Neural cell (in vitro differentiated cells): ENCODE results near the gene TUBD1. TPM values are rescaled to one million over a fixed set of nuclear protein-coding genes. Genes with fewer than 3 reads are reported as not detected.
"Not testable (repeated sequence)": the region's sequence is repeated elsewhere in the genome, so short reads cannot be mapped to it uniquely, and the experiment has no call there.

Source experiments
- H2AFZ ChIP-seq: fragments of 200-600, 300-800 bp; sonication (generic), shearing (Covaris generic); 2 replicates; pipeline ENCODE4 v1.6.0; 2014; ENCODE audit warnings: low read depth, mild to moderate bottlenecking, antibody characterized with exemption, low read length, moderate library complexity
- H3F3A ChIP-seq: fragments of 200-600 bp; shearing (Covaris generic); 2 replicates; pipeline ENCODE4 v1.6.1; 2016; ENCODE audit warnings: mild to moderate bottlenecking, moderate library complexity, mixed read lengths, antibody characterized with exemption, low read length; ENCODE audit not compliant: insufficient read depth, poor library complexity, severe bottlenecking
- H3K27ac ChIP-seq: fragments of 200-600, 300-800 bp; sonication (generic), shearing (Covaris generic); 2 replicates; pipeline ENCODE4 v1.5.1; 2014; ENCODE audit warnings: mild to moderate bottlenecking, low read length, moderate library complexity
- H3K27me3 ChIP-seq: fragments of 300-800, 200-600 bp; sonication (generic), shearing (Covaris generic); 2 replicates; pipeline ENCODE4 v1.6.0; 2014; ENCODE audit warnings: mild to moderate bottlenecking, low read depth, low read length, moderate library complexity; ENCODE audit not compliant: insufficient read depth
- H3K36me3 ChIP-seq: fragments of 300-800, 200-600 bp; sonication (generic), shearing (Covaris generic); 2 replicates; pipeline ENCODE4 v1.5.1; 2014; ENCODE audit warnings: mild to moderate bottlenecking, antibody characterized with exemption, low read length, moderate library complexity; ENCODE audit not compliant: insufficient read depth
- H3K4me2 ChIP-seq: fragments of 300-800, 200-600 bp; sonication (generic), shearing (Covaris generic); 2 replicates; pipeline ENCODE4 v1.6.0; 2014; ENCODE audit warnings: mild to moderate bottlenecking, low read length
- H3K4me3 ChIP-seq: fragments of 300-800, 200-600 bp; sonication (generic), shearing (Covaris generic); 2 replicates; pipeline ENCODE4 v1.5.1; 2014; ENCODE audit warnings: mild to moderate bottlenecking, low read length, moderate library complexity
- H3K79me2 ChIP-seq: fragments of 200-600 bp; shearing (Covaris generic); replicated peaks from 2 replicates; pipeline ENCODE4 v1.6.0; 2014; ENCODE audit warnings: mild to moderate bottlenecking, low read length, moderate library complexity; ENCODE audit not compliant: insufficient read depth
- H3K9ac ChIP-seq: fragments of 300-800, 200-600 bp; sonication (generic), shearing (Covaris generic); 2 replicates; pipeline ENCODE4 v1.6.1; 2016; ENCODE audit warnings: mild to moderate bottlenecking, low read length, mixed read lengths
- H3K9me2 ChIP-seq: fragments of 200-600 bp; shearing (Covaris generic); 2 replicates; pipeline ENCODE4 v1.6.1; 2016; ENCODE audit warnings: mild to moderate bottlenecking, low read length, mixed read lengths; ENCODE audit not compliant: insufficient read depth
- H3K9me3 ChIP-seq: fragments of 200-600, 300-800 bp; sonication (generic), shearing (Covaris generic); 2 replicates; pipeline ENCODE4 v1.6.1; 2016; ENCODE audit warnings: mild to moderate bottlenecking, mixed run types, low read length, moderate library complexity, mixed read lengths
- H4K20me1 ChIP-seq: fragments of 200-600 bp; shearing (Covaris generic); 2 replicates; pipeline ENCODE4 v1.6.1; 2016; ENCODE audit warnings: mild to moderate bottlenecking, mixed run types; ENCODE audit not compliant: insufficient read depth
- EP300 ChIP-seq: fragments of 450-650 bp; conservative IDR thresholded peaks from 2 replicates; pipeline ENCODE4 v1.6.1; 2014; ENCODE audit warnings: antibody characterized with exemption, mild to moderate bottlenecking, moderate library complexity; ENCODE audit not compliant: poor library complexity, severe bottlenecking
- EZH2 ChIP-seq: fragments of 200-600, 300-800 bp; shearing (Covaris generic), sonication (generic); IDR thresholded peaks from 2 replicates; pipeline ENCODE4 v1.6.1; 2014; ENCODE audit warnings: antibody characterized with exemption, low read length, borderline replicate concordance, mild to moderate bottlenecking; ENCODE audit not compliant: insufficient read depth, poor library complexity, severe bottlenecking
- MXI1 ChIP-seq: fragments of 450-650 bp; conservative IDR thresholded peaks from 2 replicates; pipeline ENCODE4 v1.6.1; 2014; ENCODE audit warnings: antibody characterized with exemption, mild to moderate bottlenecking; ENCODE audit not compliant: poor library complexity, severe bottlenecking
- POLR2AphosphoS5 ChIP-seq: IDR thresholded peaks from 2 replicates; pipeline ENCODE4 v1.6.1; 2012
- RAD21 ChIP-seq: fragments of 450-650 bp; conservative IDR thresholded peaks from 2 replicates; pipeline ENCODE4 v1.6.1; 2014; ENCODE audit warnings: antibody characterized with exemption, mild to moderate bottlenecking, moderate library complexity
- SMC3 ChIP-seq: fragments of 450-650 bp; conservative IDR thresholded peaks from 2 replicates; pipeline ENCODE4 v1.6.1; 2014; ENCODE audit warnings: antibody characterized with exemption, mild to moderate bottlenecking, moderate library complexity; ENCODE audit not compliant: poor library complexity
- TAF1 ChIP-seq: IDR thresholded peaks from 2 replicates; pipeline ENCODE4 v1.6.1; 2012; ENCODE audit warnings: low read depth
- polyA plus RNA-seq: library from polyadenylated mRNA; depleted of rRNA; stranded (reverse); fragments of >200 nt; gene quantifications from 2 replicates; pipeline ENCODE4 v1.2.3, GENCODE V29; 2014
- TF ChIP-seq, protein P1 (sequence below): fragments of 450-650 bp; IDR thresholded peaks from 2 replicates; pipeline ENCODE4 v1.5.1; 2014; ENCODE audit warnings: antibody characterized with exemption, mild to moderate bottlenecking, moderate library complexity; ENCODE audit not compliant: poor library complexity, severe bottlenecking
- TF ChIP-seq, protein P2 (sequence below): IDR thresholded peaks from 2 replicates; pipeline ENCODE4 v1.6.1; 2012; ENCODE audit warnings: borderline replicate concordance

TUBD1 gene
- polyA plus RNA-seq, 1 donor from 2014 or later = 12.3 TPM

DNA sequence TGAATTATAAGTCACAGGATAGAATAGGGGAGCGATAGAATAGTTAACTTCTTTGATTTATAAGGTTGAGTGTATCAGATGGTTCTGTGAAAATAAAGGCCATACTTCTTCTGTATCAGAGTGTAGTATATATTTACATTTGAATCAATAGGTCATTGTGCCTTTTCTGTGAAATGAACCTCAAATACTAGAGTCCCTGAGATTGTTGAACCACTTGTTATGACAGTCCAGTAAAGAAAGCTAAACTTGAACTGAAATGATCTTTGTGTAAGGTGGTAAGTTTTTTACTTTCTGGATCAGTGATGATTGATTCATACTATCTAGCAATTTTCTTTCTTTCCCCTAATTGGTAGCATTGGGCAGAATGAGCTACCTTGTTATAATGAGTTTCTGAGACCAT lies 40.6 kb upstream of the TUBD1 start:
- not testable (repeated sequence) for H3K79me2 ChIP-seq, H3K9ac ChIP-seq, H4K20me1 ChIP-seq, H3K36me3 ChIP-seq, H3K4me2 ChIP-seq, H3K9me3 ChIP-seq, H3F3A ChIP-seq, H3K4me3 ChIP-seq, H3K9me2 ChIP-seq, H2AFZ ChIP-seq, H3K27me3 ChIP-seq, H3K27ac ChIP-seq

DNA sequence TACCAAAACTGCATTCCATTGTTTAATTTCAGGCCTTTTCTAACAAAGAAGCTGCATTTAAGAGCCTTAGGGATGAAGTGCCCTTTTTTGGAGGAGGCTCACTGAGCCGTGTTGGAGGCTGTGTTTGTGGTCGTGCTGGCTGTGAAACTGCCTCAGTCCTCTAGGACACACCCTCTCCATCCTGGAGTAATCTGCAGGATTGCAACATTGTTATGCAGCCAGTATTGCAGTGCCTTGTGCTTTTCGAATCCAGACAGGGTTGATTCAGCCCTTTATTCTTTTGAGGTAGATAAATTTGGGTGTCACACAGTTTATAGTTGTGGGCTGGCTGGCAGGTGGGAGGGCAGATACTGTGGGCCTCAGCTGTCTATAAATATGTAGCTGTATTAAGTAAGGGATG lies 38.0 kb upstream of the TUBD1 start:
- H3F3A ChIP-seq, H3K4me3 ChIP-seq, H2AFZ ChIP-seq, H3K4me2 ChIP-seq, H3K9ac ChIP-seq, H3K79me2 ChIP-seq, H3K27ac ChIP-seq, H3K27me3 ChIP-seq, H3K9me3 ChIP-seq, H4K20me1 ChIP-seq, H3K9me2 ChIP-seq, H3K36me3 ChIP-seq: not testable (repeated sequence)

DNA sequence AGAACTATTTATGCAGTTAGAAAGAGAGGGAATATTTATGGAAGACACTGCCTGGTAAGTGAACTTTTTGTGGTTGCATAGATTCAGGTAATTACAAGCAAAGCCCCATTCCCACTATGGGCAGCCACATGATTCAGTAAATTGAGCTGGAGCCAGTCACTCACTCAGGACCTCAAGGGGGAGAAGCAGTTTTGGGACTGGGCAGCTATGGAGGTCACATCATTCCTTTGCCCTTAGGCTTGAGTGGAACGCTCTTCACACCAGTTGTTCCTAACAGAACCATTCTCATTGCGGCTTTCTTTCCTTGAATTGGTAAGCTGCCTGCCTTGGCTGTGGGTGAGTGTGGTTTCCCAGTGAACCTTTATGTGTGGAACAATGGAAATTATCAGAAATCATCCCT lies 37.4 kb upstream of the TUBD1 start:
- not testable (repeated sequence) for H3K36me3 ChIP-seq, H4K20me1 ChIP-seq, H3K27ac ChIP-seq, H3K27me3 ChIP-seq, H3K79me2 ChIP-seq, H3F3A ChIP-seq, H3K9me3 ChIP-seq, H2AFZ ChIP-seq, H3K9me2 ChIP-seq, H3K9ac ChIP-seq, H3K4me2 ChIP-seq, H3K4me3 ChIP-seq

DNA sequence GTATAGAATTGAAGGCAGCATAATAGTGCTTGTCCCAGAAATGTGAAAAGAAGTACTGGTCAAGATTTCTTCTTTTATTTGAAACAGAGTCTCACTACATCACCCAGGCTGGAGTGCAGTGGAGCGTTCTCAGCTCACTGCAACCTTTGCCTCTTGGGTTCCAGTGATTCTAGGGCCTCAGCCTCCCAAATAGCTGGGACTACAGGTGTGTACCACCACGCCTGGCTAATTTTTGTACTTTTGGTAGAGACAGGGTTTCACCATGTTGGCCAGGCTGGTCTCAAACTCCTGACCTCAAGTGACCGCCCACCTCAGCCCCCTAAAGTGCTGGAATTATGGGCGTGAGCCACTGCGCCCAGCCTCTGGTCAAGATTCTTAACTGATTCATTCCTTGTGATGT lies 27.9 kb upstream of the TUBD1 start:
- not testable (repeated sequence) for H3K4me3 ChIP-seq, H4K20me1 ChIP-seq, H3F3A ChIP-seq, H3K36me3 ChIP-seq, H3K27ac ChIP-seq, H3K9ac ChIP-seq, H3K4me2 ChIP-seq, H3K9me3 ChIP-seq, H3K9me2 ChIP-seq, H3K27me3 ChIP-seq, H2AFZ ChIP-seq, H3K79me2 ChIP-seq

DNA sequence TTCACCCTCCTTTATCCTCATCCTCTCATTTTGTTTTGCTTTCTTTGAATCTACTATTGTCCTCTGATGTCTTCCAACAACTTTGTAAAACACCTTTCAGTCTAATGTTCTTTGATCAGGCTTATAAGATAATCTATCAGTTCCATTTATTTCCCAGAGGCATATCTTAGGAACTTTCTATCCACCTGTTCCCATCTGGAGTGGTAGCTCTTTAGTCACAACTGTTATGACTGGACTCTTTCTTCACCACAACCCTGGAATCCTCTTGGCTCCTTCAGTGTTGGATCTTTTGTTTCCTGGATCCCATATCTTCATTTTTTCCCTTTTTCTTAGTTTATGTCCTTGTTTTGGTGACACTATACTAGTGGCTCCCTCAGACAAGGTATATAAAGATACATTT lies 23.7 kb upstream of the TUBD1 start:
- Histone ChIP-seq H3K79me2 (no peaks in the 10 kb centered on the region), H3K9me3 (no peaks in the 10 kb centered on the region), H3K9ac (no peak overlapping the region), H3K27me3 (no peaks in the 10 kb centered on the region), H3K9me2 (no peaks in the 10 kb centered on the region), H3K27ac (no peak overlapping the region), H3K4me2 (no peak overlapping the region), H4K20me1 (no peaks in the 10 kb centered on the region), H3K36me3 (no peaks in the 10 kb centered on the region), H3K4me3 (no peak overlapping the region), H3F3A (no peaks in the 10 kb centered on the region), H2AFZ (no peak overlapping the region)
- TF ChIP-seq, protein P1, sequence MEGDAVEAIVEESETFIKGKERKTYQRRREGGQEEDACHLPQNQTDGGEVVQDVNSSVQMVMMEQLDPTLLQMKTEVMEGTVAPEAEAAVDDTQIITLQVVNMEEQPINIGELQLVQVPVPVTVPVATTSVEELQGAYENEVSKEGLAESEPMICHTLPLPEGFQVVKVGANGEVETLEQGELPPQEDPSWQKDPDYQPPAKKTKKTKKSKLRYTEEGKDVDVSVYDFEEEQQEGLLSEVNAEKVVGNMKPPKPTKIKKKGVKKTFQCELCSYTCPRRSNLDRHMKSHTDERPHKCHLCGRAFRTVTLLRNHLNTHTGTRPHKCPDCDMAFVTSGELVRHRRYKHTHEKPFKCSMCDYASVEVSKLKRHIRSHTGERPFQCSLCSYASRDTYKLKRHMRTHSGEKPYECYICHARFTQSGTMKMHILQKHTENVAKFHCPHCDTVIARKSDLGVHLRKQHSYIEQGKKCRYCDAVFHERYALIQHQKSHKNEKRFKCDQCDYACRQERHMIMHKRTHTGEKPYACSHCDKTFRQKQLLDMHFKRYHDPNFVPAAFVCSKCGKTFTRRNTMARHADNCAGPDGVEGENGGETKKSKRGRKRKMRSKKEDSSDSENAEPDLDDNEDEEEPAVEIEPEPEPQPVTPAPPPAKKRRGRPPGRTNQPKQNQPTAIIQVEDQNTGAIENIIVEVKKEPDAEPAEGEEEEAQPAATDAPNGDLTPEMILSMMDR = no peak
- no peak for TF ChIP-seq MXI1
- TF ChIP-seq EZH2 = no peak
- TF ChIP-seq EP300 = no peak
- TF ChIP-seq SMC3 = no peak
- TF ChIP-seq POLR2AphosphoS5 = no peak
- TF ChIP-seq, protein P2, sequence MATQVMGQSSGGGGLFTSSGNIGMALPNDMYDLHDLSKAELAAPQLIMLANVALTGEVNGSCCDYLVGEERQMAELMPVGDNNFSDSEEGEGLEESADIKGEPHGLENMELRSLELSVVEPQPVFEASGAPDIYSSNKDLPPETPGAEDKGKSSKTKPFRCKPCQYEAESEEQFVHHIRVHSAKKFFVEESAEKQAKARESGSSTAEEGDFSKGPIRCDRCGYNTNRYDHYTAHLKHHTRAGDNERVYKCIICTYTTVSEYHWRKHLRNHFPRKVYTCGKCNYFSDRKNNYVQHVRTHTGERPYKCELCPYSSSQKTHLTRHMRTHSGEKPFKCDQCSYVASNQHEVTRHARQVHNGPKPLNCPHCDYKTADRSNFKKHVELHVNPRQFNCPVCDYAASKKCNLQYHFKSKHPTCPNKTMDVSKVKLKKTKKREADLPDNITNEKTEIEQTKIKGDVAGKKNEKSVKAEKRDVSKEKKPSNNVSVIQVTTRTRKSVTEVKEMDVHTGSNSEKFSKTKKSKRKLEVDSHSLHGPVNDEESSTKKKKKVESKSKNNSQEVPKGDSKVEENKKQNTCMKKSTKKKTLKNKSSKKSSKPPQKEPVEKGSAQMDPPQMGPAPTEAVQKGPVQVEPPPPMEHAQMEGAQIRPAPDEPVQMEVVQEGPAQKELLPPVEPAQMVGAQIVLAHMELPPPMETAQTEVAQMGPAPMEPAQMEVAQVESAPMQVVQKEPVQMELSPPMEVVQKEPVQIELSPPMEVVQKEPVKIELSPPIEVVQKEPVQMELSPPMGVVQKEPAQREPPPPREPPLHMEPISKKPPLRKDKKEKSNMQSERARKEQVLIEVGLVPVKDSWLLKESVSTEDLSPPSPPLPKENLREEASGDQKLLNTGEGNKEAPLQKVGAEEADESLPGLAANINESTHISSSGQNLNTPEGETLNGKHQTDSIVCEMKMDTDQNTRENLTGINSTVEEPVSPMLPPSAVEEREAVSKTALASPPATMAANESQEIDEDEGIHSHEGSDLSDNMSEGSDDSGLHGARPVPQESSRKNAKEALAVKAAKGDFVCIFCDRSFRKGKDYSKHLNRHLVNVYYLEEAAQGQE = no peak
- TF ChIP-seq RAD21 = no peak
- no peak for TF ChIP-seq TAF1
